ENCODE data around the gene XYLB.

DNA sequence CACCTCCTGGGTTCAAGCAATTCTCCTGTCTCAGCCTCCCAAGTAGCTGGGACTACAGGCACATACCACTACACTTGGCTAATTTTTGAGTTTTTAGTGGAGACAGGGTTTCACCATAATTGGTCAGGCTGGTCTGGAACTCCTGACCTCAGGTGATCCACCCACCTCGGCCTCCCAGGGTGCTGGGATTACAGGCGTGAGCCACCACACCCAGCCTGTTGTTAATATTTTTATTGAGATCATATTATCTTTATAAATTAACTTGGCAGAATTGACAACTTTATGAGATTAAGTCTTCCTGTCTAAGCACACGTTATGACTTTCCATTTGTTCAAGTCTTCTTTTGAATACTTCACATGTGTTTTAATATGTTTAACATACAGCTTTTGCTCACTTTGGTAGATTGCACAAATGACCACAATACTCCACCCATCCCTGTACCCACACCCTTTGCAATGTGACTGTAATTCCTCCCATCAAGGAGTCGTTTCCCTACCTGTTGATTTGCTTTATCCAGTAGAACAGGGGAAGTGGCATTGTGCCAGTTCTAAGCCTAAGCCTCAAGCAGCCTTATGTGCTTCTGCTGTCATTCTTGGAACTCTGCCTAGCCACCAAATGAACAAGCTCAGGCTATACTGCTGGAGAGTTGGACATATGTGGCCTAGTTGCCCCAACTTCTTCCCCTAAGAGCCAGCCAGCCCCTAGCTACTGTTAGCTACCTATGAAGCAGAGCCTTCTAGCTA is 8.2 kb downstream of the XYLB start:
- TF ChIP-seq, protein P1, sequence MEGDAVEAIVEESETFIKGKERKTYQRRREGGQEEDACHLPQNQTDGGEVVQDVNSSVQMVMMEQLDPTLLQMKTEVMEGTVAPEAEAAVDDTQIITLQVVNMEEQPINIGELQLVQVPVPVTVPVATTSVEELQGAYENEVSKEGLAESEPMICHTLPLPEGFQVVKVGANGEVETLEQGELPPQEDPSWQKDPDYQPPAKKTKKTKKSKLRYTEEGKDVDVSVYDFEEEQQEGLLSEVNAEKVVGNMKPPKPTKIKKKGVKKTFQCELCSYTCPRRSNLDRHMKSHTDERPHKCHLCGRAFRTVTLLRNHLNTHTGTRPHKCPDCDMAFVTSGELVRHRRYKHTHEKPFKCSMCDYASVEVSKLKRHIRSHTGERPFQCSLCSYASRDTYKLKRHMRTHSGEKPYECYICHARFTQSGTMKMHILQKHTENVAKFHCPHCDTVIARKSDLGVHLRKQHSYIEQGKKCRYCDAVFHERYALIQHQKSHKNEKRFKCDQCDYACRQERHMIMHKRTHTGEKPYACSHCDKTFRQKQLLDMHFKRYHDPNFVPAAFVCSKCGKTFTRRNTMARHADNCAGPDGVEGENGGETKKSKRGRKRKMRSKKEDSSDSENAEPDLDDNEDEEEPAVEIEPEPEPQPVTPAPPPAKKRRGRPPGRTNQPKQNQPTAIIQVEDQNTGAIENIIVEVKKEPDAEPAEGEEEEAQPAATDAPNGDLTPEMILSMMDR (IDR thresholded peaks at IDR 0.05): no peak
- TF ChIP-seq TCF7L2 (IDR thresholded peaks at IDR 0.05; ENCODE audit: low read depth, low read length): no peak

All from Panc1 (cell line).